Superior temporal gyrus (tissue), 1 donor: Measurements from ENCODE around the gene RBM4.
"Not testable (repeated sequence)": the region's sequence is repeated elsewhere in the genome, so short reads cannot be mapped to it uniquely, and the experiment has no call there.

Experiments used
- DNase-seq: peaks from one replicate; pipeline ENCODE4 v3.0.0-alpha.2; 2016; ENCODE audit errors: extremely low spot score

Gene RBM4

DNA sequence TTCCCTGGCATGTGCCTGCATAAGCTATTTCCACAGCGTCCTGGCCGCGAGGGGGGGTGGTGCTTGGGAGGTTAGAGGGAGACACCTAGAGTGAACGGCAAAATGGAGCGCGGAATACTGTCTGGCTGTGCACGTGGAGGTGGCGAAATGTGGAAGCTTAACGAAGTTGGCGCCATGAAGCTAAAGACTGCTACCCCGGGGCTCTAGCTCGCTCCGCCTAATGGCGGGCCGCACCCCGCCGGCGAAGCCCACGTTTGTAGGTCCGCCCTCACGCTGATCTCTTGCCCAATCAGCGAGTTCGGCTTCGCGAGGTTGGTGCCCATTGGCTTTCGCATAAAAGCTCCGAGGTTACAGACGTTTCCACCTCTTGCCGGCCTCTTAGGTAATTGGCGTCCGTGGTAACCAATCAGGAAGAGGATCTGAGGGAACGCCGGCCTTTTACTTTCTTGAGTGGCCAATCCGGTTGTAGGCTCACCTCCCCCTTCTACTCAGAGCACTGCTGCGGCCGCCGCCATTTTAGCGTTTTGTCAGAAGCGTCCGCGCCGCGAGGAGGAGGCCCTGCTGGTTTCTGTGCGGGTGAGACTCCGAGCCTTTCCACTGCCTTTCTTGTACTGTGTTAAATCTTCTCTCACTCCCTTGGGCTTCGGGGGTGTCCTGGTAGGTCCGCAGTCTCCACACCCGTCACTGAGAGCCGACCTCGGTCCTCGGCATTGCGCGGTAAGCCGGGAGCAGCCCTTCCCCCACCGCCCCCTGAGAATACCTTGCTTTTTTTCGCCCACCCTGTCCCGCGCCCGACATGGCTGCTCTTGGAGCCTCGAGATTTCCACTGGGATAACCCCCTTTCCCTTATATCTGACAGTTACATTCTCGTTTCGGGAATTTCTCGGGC lies at the start of gene RBM4:
RBM4 (plus strand) TSS at position 527 of the 889 bp plus-strand sequence. CDS start 1,009 bp downstream, outside the sequence.
- peak; percentile 100 for DNase-seq

GRCh38 chr11:66589315-66589714 lies 49.2 kb upstream of the RBM4 start:
- DNase-seq: not testable (repeated sequence)

- no peak for DNase-seq
Observed at GRCh38 chr11:66589996-66590675, 48.4 kb upstream of the RBM4 start.

- DNase-seq: no peak
Observed at GRCh38 chr11:66591175-66591574, 47.3 kb upstream of the RBM4 start.

- DNase-seq: peak; percentile 96
Observed at GRCh38 chr11:66592457-66593302, 45.8 kb upstream of the RBM4 start, which contains the start of the genes CCDC87 and CCS. CCDC87 (minus strand) TSS chr11:66593063; CDS start chr11:66593015, 48 bp downstream. CCS (plus strand) TSS chr11:66593185; CDS start chr11:66593262, 77 bp downstream.

- DNase-seq: no peak
Observed at GRCh38 chr11:66593303-66593635, 45.2 kb upstream of the RBM4 start.

DNA sequence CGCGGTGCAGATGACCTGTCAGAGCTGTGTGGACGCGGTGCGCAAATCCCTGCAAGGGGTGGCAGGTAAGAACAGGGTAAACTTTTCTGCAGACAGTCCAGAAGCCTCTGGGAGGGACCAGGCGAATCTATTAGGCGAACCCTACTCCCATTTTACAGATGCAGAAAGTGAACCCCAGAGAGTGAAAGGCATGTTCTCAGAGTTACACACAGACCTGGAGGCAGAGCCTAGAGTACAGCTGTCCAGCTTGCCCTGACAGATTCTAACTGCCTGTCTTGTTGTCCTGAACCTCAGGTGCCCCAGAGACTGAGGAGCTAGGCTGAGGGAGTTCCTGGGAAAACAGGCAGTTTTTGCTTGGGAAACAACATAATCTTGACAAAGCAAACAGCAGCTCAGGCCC lies 44.9 kb upstream of the RBM4 start:
- DNase-seq: no peak

DNA sequence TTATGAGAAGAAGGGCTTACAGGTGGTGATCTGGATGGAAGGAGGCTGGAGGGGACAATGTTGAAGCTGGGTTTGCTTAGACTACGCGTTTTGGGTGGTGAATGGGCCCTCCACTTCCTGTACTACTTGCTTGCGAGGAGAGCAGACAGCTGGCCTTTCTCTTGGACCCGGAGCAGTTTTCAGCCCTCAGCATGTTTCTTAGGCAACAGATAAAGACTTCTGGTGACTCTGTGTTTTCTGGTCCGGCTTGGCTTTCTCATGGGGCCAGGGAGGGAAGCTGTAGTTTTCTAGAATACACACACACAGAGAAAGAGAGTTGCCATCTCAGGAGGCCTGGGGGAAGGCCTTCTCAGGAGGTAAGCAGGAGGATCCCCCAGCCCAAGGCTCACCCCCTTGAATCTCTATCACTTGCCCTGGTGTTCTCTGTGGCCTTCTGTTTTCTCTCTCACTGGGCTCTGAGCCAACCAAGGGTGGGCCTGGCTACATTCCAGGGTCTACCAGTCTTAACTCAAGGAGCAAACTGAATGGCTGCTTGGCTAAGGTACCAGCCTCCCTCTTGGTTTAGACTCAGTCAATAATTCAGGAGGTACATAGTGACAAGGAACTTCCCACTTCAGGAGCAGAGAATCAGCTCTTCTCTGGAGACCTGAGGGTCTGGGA lies 43.1 kb upstream of the RBM4 start:
- DNase-seq: peak; percentile 8

GRCh38 chr11:66598993-66599392 lies 39.5 kb upstream of the RBM4 start:
- DNase-seq: no peak

DNA sequence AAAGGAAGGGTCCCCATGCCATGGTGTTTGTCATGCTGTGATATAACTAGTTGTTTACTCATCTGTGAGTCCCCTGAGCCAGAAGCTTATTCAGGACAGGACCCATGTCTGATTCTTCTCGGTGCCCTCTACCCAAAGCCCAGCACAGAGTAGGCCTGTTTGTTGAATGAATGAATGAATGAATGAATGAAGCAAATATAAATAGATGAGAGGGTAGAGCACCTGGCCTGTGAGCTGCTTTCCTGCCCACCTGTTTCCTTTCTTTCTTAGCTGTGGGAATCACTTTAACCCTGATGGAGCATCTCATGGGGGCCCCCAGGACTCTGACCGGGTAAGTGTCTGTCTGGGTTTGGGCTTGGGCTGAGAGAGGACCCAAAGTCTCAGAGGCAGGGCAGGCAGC lies 38.3 kb upstream of the RBM4 start:
- DNase-seq: no peak

GRCh38 chr11:66600631-66601233 lies 37.8 kb upstream of the RBM4 start:
- DNase-seq: no peak

DNA sequence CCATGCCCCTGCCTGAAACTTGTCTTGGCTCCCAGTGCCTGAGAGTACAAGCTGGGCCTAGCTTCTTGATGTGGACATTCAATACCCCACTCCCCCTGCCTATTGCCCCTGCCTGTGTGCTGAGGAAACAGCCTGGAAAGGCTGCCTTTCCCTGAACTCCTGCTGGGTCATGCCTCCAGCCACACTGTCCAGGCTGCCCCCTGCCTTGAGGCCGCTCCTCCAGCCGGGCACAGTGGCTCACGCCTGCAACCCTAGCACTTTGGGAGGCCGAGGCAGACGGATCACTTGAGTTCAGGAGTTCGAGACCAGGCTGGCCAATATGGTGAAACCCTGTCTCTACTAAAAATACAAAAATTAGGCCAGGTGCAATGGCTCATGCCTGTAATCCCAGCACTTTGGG lies 35.4 kb upstream of the RBM4 start:
- no peak for DNase-seq

- DNase-seq: no peak
Observed at GRCh38 chr11:66604155-66604554, 34.3 kb upstream of the RBM4 start.

DNA sequence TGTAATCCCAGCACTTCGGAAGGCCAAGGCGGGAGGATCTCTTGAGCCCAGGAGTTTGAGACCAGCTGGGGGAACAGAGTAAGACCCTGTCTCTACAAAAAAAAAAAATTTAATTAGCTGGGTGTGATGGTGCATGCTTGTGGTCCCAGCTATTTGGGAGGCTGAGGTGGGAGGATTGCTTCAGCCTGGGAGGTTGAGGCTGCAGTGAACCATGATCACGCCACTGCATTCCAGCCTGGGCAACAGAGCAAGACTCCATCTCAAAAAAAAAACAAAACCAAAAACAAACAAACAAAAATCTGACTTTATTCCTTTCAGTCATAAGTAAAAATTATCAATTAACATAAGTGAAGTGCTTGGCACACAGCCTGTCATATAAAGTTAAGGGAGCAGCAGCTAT lies 31.9 kb upstream of the RBM4 start:
- not testable (repeated sequence) for DNase-seq

GRCh38 chr11:66607126-66607834 lies 31.2 kb upstream of the RBM4 start:
- peak; percentile 17 for DNase-seq

DNA sequence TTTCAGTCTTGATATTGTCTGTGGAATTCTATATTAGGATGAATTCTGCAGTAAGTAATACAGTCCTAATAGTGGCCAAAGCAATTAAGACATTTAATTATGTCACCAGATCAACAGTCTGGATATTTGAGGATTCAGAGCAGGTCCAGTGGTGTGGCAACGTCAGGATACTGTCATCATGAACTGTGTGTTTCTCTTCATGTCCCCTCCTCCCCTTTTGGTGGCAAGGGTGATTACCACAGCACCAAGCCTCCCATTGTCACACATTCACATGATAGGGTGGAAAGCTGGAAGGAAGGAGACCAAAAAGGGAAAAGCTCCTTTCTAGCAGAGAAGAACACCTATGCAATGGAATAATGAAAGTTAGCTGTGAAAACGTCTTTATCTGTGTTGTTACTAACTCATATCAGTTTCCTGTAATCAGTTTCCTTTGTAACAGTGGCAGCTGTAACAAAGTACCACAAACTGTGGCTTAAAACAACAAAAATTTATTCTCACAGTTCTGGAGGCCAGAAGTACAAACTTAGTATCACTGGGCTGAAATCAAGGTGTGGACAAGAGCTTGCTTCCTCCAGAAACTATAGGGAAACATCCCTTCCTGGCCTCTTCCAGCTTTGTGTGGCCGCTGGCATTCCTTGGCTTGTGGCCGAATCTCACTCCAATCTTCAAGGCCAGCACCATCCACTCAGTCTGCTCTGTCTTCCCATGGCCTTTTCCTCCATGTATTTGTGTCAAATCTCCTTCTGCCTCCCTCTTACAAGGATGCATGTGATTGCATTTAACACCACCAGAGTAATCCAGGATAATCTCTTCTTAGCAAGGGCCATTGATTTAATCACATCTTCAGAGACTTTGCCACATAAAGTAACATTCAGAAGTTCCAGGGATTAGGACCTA lies 28.5 kb upstream of the RBM4 start:
- no peak for DNase-seq

- DNase-seq: no peak
Observed at GRCh38 chr11:66612458-66612857, 26.0 kb upstream of the RBM4 start.

DNA sequence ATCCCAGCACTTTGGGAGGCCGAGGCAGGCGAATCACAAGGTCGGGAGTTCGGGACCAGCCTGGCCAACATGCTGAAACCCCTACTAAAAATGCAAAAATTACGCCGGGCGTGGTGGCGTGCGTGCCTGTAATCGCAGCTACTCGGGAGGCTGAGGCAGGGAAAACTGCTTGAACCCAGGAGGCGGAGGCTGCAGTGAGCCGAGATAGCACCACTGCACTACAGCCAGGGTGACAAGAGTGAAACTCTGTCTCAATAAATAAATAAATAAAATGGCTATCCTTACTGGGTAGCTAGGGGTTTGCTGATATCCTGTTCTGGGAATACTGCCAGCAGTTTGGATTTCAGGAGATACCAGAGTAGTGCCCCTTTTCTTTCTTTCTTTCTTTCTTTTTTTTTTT lies 24.4 kb upstream of the RBM4 start:
- DNase-seq: no peak

- DNase-seq: peak; percentile 99
Observed at GRCh38 chr11:66616379-66617154, 21.9 kb upstream of the RBM4 start, which contains the start of gene RBM14. RBM14 (plus strand) TSS chr11:66616630; CDS start chr11:66616721, 91 bp downstream.
